ENCODE measurements around the gene ARHGAP28.

Gene ARHGAP28

GRCh38 chr18:6940451-6940850, 210.9 kb downstream of the ARHGAP28 start:
- TF ChIP-seq ZNF274 (IDR thresholded peaks at IDR 0.05; ENCODE audit: low read depth, low read length): no peak
- no peak overlapping the region for H3K4me3 ChIP-seq (ENCODE audit: low read length)

DNA sequence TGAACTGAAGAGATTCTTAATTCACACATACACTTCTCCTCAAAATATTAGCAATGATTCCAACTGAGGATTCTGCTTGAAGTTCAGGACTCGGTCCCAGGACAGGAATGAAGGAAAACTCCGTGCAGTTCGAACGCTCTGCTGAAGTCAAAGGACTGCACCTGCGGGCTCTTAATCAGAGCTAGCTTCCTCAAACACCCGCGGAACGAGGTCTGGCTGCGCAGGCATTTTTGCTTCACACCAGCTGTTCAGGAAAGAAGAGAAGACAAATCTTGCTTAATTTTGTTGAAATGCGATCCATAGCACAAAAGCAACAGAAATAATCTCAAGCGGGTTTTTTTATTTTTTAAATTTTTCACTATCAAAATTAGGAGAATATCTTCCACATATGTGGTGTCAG, 212.5 kb downstream of the ARHGAP28 start:
- no peak for TF ChIP-seq ZNF274 (IDR thresholded peaks at IDR 0.05; ENCODE audit: low read depth, low read length)
- H3K4me3 ChIP-seq (ENCODE audit: low read length): no peak overlapping the region

- H3K4me3 ChIP-seq (ENCODE audit: low read length): no peak overlapping the region
- TF ChIP-seq ZNF274 (IDR thresholded peaks at IDR 0.05; ENCODE audit: low read depth, low read length): no peak
Measured at GRCh38 chr18:6942742-6943141, 213.2 kb downstream of the ARHGAP28 start.

- H3K4me3 ChIP-seq (ENCODE audit: low read length): no peak overlapping the region
- TF ChIP-seq ZNF274 (IDR thresholded peaks at IDR 0.05; ENCODE audit: low read depth, low read length): no peak
Measured at GRCh38 chr18:6943143-6943542, 213.6 kb downstream of the ARHGAP28 start.

DNA sequence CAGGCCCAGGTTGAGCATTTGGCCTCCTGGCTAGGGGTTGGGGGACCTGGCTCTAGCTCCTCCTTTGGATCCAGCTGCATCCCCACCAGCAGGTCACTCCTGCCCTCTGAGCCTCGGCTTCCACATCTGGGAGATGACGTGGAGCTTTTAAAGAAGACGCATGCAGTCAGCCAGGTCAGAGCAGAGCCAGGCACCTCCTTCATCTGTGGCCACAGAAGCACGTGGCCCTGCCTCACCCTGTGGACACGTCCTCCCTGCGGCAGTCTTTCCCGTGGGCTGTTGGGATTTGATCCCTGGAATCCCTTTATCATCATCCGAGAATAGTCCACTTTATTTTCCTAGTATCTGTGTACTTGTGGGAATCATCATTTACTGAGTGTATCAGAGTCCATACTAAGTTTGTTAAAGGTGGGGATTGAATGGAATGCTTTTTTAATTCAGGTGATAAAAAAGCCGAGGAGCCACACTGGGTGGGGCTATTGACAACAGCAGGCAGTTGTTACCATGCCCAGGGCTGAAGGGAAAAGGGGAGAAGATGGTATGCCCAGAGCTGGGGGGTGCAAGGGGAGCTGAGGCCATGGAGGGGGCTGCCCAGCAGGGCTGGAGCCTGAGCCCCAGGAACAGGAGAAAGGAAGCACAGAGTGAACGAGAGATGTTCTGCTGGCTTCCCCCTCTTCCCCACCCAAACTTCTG, 218.0 kb downstream of the ARHGAP28 start:
- no peak overlapping the region for H3K4me3 ChIP-seq (ENCODE audit: low read length)
- no peak for TF ChIP-seq ZNF274 (IDR thresholded peaks at IDR 0.05; ENCODE audit: low read depth, low read length)

GRCh38 chr18:6948281-6949055, 219.0 kb downstream of the ARHGAP28 start:
- no peak overlapping the region for H3K4me3 ChIP-seq (ENCODE audit: low read length)
- TF ChIP-seq ZNF274 (IDR thresholded peaks at IDR 0.05; ENCODE audit: low read depth, low read length): no peak

DNA sequence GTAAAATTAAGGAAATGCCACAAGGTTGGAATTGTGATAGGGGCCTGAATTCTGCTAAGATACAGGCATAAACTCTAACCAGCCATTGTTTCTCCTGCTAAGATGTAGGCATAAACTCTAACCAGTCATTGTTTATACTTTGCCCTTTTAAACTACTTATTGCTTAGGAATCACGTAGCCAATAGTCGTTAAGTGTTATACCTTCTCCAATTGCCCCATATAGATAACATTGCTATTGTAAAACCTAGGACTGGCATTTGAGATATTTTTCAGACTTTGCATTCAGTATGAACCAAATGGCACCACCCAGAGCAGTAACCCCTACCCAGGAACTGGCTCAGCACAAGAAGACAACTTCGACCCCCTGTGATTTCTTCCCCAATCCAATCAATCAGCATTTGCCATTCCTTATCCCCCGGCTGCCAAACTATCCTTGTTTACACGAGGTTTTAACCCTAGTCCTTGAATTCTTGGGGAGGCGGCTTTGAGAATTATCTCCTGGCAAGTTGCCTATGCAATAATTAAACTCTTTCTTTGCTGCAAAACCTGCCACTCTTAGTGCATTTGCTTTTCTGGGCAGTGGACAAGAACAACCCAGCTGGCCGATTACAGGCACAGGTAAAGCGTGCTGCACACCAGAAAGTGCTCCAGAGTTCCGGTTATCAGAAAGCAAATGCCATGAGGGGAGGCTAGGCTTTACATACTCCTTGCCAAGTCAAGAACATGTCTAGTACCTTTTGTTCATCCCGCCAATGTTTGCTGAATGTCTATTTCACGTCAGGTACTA, 220.5 kb downstream of the ARHGAP28 start:
- H3K4me3 ChIP-seq (ENCODE audit: low read length): no peak overlapping the region
- TF ChIP-seq ZNF274 (IDR thresholded peaks at IDR 0.05; ENCODE audit: low read depth, low read length): no peak

GRCh38 chr18:6950641-6951040, 221.1 kb downstream of the ARHGAP28 start:
- no peak for TF ChIP-seq ZNF274 (IDR thresholded peaks at IDR 0.05; ENCODE audit: low read depth, low read length)
- H3K4me3 ChIP-seq (ENCODE audit: low read length): no peak overlapping the region

DNA sequence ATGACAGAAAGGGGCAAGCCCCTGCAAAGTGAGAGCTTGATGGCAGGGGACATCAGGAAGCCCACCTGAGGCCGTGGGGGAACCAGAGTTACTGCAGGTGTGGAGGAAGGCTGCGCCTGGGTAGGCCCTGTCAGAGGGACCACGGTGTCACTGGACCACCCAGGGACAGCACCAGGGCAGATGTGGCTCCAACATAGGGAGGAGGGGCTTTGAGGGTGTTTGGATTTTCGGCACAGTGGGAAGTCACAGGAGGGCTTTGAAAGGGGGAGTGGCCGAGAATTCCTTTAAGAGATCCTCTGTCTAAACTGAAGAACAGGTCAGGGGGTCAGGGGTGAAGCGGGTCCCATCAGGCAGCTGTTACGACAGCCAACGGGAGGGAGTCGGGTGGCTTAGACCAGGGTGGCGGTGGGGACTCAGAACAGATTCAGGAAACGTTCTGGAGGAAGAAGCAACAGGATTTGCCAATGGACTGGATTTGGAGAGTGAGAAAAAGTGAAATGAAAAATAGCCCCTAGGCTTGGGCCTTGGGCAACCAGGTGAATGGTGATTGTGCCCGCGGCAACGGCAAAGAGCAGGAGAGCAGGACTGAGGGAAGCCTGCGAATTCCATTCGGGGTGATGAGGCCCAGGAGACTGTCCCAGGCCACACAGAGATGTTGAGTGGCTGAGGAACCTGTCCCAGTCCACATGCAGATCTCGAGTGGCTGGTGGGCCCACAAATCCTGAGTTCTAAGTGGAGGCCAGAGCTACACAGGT, 222.0 kb downstream of the ARHGAP28 start:
- H3K4me3 ChIP-seq (ENCODE audit: low read length): no peak overlapping the region
- TF ChIP-seq ZNF274 (IDR thresholded peaks at IDR 0.05; ENCODE audit: low read depth, low read length): no peak

- H3K4me3 ChIP-seq (ENCODE audit: low read length): no peak overlapping the region
- TF ChIP-seq ZNF274 (IDR thresholded peaks at IDR 0.05; ENCODE audit: low read depth, low read length): no peak
Measured at GRCh38 chr18:6954501-6954900, 225.0 kb downstream of the ARHGAP28 start.

DNA sequence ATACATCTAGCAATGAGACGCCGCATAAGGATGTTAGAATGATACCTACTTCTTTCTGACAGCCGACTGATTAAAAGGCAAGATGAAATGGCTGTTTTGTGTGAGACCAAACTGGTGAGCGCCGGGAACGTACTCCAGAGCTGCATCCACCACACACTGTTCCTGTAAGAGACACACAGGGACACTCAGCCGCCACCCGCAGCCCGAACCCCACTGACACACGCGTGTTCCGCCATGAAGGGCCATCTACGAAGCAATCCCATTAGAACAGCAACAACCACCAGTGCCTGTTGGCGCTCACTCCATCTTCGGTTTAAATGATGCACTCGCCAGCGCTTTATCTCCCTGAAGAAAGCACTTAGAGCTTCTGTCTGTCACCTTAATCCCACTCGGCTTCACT, 225.8 kb downstream of the ARHGAP28 start:
- H3K4me3 ChIP-seq (ENCODE audit: low read length): no peak overlapping the region
- TF ChIP-seq ZNF274 (IDR thresholded peaks at IDR 0.05; ENCODE audit: low read depth, low read length): no peak

- H3K4me3 ChIP-seq (ENCODE audit: low read length): no peak overlapping the region
- no peak for TF ChIP-seq ZNF274 (IDR thresholded peaks at IDR 0.05; ENCODE audit: low read depth, low read length)
Measured at GRCh38 chr18:6956495-6956894, 227.0 kb downstream of the ARHGAP28 start.

- no peak overlapping the region for H3K4me3 ChIP-seq (ENCODE audit: low read length)
- TF ChIP-seq ZNF274 (IDR thresholded peaks at IDR 0.05; ENCODE audit: low read depth, low read length): no peak
Measured at GRCh38 chr18:6956999-6957398, 227.5 kb downstream of the ARHGAP28 start.

GRCh38 chr18:6959110-6959509, 229.6 kb downstream of the ARHGAP28 start:
- no peak for TF ChIP-seq ZNF274 (IDR thresholded peaks at IDR 0.05; ENCODE audit: low read depth, low read length)
- H3K4me3 ChIP-seq (ENCODE audit: low read length): no peak overlapping the region
